NCI-H146 (cell line): ENCODE measurements around the gene TMEM128.
"Not testable (repeated sequence)": the region's sequence is repeated elsewhere in the genome, so short reads cannot be mapped to it uniquely, and the experiment has no call there.

Source experiments
- DNase-seq: peaks from one replicate; lab custom pipeline; 2025; lab: John Stamatoyannopoulos, UW

TMEM128 gene

DNA sequence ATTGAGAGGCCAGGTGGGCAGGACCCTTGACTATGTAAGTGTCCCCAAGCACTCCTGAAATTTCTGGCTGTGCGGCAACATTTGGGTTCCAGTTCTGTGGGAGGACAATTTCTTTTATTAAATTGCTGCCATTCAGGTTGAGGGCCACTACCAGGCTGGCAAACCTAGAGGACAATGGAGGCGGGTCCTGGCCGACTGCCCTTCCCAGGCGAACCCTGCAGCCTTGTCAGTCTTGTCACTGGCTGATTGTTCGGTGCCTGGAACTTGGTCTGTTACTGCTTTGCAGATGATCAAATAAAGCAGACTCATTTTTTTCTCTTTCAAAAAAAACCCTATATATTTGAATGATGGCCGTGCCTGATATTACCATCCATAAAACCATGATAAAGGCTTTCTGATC, 6.6 kb upstream of the TMEM128 start:
- no peak for DNase-seq

DNA sequence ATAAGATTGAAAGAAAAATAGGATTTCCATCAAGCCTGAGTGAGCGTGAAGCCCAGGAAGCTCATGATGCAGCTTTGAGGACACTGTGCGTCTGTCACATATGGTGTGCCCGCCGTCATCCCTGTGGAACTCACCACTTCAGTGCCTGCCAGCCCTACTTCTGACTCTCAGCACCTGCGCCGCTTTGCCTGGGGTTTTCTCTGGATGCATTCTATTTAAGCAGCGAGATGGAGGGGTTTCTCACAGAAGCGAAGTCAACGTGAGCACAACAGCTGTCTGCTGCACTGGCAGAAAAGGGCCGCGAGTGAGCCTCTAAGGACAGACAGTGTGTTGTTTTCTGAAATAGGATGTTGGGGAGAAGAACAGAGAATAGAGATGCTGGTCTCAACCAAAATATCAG, 6.2 kb upstream of the TMEM128 start:
- no peak for DNase-seq

DNA sequence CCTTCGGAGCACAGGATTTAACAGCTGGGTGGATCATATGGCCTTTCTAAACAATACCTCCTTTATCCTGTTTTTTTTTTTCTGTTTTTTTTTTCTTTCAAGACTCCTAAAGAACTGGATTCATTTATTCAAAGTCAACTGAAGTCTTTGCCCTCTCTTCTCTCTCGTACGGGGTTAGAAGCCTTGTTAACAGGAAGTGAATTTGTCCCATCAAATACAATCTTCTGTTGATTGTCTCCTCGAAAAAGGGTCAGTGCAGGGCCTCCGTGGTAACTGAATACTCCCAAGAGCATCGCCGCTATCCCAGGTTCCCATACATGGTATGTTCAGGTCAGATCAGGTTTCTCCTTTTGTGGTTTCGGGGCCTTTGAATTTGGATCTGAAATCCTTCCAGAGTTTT, 1.8 kb upstream of the TMEM128 start:
- no peak for DNase-seq

DNA sequence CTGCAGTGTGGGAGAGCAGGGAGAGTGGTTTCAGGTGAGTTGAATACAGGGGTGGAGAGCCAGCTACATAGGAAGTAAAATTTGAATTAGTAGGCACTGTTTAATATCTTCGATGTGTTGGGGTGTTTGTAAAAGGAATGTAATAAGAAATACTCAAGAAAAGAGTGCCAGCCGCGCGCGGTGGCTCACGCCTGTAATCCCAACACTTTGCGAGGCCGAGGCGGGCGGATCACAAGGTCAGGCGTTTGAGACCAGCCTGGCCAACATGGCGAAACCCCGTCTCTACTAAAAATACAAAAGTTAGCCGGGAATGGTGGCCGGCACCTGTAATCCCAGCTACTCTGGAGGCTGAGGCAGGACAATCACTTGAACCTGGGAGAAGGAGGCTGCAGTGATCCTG, 1.3 kb upstream of the TMEM128 start:
- DNase-seq = not testable (repeated sequence)

DNA sequence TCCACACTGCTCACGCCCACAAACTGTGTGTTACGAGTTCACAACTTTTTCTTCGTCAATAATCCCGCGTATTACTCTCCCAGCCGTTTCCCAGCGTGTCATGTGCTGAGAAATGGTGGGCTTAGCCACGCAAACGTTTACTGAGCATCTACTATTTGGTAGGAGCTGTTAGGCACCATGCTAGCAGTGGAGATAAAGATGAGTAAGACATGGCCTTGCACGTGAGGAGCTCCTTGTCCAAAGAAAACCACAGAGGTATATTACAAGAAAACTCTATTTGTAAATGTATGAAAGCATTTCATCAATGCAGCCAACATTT, 821 bp upstream of the TMEM128 start:
- DNase-seq = no peak

DNA sequence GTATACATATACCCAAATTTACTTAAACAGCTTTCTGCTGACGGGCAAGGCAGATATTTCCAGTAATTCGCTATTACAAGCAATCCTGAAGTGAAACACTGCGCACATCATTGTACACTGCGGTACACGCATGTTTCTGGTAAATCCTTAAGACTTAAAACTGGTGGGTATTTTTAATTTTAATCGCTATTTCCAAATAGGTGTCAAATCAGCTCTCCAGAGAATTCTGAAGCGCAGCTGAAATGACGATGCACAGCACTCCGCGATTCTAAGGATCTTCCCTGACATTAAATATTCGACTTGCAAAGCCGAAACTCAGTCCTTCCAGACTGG, 361 bp downstream of the TMEM128 start:
- no peak for DNase-seq

DNA sequence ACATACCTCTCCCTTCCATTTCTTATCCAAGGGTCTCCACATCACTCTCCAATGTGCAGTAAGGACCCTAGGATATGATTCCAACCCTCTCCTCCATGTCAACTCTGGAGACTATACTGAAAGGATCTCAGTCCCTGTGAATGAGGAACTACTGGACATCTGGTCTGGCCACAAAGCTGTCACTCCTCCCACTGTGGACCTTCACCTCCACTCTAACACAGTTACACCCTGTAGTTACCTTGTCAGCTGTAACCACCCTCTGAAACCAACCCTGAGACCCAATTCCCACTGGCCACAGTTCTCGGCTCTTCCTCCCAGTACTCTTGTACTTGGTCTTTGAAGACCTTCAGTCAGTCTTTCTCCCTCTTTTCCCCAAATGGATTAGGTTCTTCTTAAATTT, 2.9 kb downstream of the TMEM128 start:
- no peak for DNase-seq

DNA sequence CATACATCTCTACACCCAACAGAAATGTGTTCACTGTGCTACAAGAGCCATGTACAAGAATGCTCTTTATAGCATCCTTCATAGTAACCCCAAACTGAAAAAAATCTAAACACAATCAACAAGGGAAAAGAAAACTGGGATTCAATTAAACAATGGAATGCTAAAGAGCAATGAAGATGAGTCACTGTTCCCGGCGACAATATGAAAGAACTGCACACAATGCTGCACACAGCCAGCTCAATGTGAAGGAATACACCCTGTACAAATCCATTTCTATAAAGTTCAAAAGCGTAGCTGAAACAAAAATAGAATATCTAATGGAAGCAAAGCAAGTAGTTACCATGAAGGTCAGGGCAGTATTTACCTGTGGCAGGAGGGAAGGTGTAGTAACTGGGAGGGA, 8.5 kb downstream of the TMEM128 start:
- DNase-seq = not testable (repeated sequence)

DNA sequence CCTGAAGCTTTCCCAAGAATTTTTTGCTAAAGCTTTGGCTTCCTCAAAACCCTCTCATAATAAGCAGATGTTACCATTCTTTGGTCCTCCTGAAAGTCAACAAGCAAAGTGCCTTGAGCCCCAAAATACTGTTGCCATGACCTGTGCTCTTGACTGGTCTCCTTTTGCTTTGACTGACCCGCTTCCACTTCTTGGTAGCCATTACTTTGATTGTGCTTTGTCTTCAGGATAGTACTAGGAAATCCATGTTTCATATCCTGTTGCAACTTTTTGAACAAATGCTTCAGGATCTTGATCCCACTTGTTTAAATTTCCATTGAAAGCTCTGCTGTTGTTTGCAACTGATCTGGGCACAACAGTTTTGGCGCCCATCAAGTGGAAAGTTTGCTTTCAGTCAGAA, 14.4 kb downstream of the TMEM128 start:
- DNase-seq = no peak

DNA sequence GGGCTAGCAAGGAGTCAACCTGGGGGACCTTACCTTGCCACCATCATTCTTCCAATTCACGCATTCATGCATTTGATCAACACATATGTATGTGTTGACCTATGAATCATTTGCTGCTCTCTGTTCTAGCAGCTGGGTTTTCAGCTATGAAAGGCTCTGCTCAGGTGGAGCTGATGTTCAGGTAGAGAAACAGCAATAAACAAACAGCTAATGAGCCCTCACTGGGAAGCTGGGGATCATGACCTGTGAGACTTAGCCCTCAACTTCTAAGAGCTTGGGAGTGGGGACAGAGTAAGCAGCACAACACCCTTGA, 19.7 kb downstream of the TMEM128 start:
- DNase-seq = no peak

DNA sequence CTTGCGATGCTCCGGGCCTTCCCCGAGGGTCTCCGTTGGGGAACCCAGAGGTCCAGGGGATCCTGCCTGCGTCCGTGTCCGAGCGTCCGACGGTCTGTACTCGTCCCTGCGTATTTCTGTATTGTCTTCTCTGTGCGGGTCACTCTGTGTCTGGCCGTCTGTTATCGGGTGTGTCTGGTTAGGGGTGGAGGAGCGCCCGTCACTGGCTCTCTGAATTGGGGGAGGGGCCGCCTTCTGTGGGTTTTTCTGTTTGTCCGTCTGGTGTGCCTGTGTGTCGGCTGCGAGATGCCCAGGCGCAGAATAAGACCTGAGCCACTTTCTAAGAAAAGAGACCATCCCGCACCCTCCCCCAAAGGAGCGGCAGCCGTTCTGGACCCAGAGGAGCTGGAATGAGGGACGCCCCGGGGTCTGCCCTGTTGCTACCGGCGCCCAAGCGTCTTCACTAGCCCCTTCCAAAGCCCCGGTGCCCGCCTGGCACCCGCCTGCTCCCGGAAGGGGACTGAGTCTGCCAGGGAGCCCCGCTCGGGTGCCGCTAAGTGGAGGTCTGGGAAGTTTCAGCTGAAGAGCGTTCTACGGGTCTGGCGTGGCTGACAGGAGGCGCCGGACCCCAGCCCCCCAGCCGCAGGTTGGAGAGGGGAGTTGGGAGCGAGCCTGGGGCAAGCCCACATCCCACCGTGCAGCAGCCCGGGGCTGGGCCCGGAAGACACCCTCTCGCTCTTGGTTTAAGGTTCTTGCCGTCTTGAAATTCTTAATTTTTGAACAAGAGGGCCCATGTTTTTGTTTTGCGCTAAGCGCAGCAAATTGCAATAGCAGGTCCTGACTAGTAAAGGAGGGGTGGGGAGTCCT, 20.3 kb downstream of the TMEM128 start:
- DNase-seq = no peak

DNA sequence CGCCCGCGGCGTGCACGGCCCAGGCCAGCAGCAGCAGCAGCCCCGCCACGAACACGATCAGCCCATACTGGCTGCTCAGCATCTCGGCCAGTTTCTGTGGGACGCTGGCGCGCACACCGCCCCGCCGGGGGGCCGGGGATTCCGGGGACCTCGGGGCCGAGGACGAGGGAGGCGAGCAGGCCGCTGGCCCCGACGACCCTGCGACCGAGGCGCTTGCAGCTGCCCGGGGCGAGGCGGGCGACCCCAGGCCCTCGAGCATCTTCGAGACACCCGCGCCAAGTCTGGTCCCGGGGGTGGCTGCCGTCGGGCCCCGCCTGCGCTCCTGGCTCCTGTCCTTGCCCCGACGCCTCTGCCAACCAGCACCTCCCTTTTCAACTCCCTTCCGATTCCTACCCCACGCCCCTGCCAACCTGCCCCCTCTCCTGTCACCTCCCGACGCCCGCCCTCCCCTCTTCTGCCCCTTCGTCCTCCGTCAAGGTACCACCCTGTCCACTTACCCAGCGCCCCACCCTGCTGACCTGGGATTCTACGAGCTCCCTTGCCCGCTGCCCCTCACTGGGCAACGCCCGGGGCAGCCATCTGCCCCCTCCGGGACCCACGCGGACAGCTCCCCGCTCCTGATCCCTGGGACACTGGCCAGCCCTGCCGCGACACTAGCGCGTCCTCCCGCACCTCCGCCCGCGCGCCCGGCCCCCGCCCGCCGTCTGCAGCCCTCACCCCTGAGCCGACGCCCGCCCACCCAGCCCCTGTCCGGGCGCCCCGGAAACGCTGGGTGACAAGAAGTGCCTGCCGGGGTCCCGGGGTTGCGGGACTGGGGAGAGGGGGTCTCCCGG, 21.2 kb downstream of the TMEM128 start, which contains the start of gene OTOP1:
Gene OTOP1 (minus strand): TSS at position 324 of the 833 bp plus-strand sequence. CDS start 65 bp downstream, at position 259.
- no peak for DNase-seq

DNA sequence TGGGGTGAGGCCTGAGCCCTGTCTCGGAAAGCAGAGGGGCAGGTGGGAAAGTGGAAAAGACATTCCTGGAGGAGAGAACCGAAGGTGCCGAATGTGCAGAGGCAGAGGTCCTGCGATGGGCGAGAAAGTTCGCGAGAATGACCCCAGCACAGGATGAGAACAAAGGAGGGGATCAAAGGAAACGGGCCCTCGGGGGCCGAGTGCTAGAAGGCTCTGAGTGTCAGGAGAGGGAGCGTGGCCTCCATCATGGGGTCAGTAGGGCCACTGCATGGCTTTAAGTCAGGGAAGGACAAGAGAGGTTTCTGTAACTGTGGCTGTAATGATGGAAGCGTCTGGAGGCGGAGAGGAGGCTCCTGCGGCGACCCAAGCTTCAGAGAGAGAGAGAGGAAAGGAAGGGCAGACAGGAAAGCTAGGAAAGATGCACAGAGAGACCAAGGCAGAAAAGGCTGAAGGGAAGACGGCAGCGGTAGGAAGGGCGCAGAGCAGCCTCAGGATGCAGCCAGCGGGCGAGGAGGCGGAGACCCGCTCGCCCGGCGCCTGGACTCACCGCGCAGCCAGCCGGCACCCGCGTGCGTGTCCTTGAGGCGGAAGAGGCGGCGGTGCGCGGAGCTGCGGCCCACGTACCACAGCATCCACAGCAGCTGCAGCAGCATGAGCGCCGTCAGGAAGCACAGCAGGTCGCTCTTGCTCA, 22.0 kb downstream of the TMEM128 start:
- DNase-seq = peak; percentile 35

DNA sequence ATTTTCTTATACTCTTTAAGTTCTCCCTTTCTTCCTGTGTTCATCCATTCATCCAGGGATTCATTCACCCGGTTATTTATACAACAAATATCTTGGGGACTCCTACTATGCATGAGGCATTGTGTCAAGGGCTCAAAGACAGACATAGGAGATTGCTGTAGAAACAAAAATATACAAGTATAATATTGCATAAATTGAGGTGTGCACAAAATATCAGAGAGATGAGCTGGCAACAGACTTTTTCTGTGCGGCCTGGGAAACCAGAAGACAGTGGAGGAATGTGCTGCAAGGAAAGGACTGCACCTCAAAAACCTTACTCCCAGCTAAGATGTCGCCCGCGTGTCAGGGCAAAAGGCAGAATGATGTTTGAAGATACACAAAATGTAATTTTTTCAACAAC, 30.9 kb downstream of the TMEM128 start:
- no peak for DNase-seq

DNA sequence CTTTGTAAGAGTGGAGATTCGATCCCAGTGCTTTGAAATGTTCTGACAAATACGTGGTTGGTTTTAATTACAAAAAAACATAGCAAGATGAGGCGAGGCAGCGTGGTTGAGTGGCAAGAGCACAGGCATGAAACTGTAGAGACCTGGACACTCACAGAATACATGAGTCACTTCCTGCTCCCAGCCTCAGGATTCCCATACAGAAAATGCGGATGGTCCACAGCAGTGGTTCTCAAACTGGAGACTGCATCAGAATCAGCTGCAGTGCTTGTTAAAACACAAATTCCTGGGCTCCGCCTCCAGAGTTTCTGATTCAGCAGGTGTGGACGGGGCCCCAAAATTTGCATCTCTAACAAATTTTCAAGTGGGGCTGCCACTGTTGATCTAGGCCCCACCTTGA, 31.4 kb downstream of the TMEM128 start:
- DNase-seq = no peak

DNA sequence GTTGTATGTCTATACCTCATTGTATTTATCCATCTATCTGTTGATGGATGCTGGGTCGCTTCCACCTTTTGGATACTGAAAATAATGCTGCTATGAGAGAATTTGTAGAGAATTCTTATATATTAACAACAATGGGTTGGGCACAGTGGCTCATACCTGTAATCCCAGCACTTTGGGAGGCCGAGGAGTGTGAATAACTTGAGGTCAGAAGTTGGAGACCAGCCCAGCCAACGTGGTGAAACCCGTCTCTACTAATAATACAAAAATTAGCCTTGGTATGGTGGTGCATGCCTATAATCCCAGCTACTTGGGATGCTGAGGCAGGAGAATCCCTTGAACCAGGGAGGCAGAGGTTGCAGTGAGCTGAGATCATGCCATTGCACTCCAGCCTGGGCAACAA, 34.3 kb downstream of the TMEM128 start:
- DNase-seq = not testable (repeated sequence)

DNA sequence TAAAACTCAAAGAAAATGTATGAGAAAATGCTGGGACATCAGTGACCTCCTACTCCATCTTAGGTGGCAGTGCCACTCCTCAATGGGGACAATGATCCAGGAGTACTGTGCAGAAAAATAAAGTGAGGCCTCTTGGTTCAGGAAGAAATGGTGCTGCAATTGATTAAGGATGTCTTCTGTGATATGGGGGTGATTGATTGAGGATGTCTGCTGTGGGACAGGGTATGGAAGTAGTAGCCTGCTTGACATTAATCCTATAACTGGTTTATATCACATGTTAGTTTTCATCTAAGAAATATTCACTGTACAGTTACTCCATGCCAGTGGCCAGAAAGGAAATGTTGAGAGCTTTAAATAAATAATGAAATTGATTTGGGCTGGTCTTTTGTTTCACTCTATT, 41.8 kb downstream of the TMEM128 start:
- no peak for DNase-seq

DNA sequence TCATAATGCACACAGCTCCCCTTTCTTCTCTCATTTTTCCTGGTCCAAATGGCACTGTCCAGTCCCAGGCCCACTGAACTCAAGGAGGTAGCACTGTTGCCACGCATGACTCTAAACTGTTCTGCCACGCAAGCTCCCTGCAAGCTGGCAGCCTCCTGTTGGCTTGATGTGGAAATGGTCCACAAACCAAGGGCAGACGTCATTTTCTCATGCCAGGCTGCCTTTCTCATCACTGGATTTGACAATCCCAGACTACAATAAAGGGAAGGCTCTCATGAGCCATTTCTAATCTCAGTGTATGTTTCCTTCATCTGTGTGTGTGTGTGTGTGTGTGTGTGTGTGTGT, 43.6 kb downstream of the TMEM128 start:
- DNase-seq = no peak

DNA sequence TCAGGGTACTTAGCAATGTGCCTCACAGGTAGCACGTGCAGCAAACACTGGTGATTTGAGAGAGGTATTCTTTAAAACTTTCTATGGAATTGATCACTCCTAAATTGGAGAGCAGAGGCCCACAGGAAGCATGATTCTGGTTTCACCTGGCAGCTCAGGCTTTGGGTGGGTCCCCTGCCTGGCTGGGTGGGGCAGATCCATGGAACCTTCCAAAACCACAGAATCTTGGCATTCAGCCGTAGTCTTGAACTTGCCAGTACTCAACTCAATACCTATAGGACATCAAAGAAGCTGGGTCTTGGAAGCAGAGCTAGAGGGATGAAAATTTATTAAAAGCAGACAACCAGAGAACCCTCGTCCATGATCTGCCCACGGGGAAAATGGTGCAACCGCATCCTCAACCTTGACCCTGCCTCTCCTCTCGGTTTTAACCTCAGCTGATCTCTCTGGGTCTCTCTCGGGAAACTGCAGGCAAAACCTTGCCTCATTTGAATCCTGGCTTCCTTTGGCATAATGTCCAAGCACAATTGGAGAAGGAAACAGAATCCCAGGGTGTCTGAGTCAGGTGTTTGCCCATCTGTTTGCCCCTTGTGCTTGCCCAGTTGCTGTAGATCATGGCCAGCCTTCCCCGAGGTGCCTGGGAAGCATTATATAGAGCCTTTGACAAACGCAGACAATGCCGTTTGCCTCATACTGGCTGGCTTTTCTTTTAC, 44.2 kb downstream of the TMEM128 start:
- DNase-seq = no peak

DNA sequence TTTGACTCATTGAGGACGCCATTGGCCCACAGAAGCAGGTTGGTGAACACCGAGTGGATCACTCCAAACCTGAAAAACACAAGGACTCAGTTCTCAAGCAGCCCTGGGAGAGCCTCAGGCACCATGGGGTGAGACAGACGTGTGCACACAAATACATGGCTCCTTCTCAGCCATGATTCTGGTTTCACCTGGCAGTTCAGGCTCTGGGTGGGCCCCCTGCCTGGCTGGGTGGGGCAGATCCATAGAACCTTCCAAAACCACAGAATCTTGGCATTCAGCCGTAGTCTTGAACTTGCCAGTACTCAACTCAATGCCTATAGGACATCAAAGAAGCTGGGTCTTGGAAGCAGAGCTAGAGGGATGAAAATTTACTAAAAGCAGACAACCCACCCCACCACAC, 45.5 kb downstream of the TMEM128 start:
- DNase-seq = no peak

DNA sequence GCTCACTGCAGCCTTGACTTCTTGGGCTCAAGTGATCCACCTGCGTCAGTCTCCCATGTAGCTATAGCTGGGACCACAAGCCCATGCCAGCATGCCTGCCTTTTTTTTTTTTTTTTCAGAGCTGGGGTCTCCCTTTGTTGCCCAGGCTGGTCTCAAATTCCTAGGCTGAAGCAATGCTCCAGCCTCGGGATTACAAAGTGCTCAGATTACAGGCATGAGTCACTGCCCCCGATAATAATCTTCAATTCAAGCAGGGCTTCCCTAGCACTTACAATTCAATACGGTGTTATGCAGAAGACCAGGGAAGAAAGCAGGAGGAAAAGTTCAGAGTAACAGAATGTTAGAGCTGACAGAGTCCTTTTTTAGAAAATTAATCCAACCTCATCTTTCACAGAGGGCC, 47.4 kb downstream of the TMEM128 start:
- DNase-seq = no peak

DNA sequence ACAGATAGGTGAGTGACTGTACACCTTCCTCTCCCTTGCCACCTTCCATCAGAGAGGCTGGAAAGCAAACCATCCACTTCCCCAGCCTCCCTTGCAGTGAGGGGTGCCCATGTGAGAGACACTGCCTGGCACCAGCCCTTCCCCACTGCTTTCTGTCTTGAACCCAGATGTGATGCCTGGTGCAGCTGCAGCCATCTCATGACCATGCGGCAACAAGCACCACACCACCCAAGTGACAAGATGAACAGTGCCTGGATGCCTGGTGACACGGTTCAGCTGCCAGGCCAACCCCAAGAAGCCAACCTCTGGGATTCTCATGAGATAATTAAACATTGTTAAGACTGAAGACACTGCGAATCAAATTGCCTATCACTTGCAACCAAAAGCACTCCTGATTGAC, 52.7 kb downstream of the TMEM128 start:
- no peak for DNase-seq

DNA sequence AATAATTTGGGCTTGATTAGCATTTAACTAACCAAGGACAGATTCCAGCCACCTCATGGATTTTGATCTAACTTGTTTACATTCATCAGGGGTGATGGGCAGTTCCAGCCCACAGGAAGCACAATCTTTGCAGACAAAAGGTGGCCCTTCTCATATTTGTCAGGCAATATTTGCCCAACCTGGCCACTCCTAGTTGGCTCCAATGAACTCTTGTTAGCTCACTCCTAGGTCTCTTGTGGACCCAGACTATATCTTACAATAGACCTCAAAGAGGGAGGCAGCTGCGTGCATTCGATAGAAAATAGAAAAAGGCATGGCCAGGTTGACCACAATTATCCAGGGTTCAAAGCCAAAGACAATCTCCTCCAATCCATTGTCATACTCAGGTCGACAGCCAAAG, 59.5 kb downstream of the TMEM128 start:
- peak; percentile 86 for DNase-seq
